A172 (cell line): ENCODE results near the gene LDLRAD4. TPM values are rescaled to one million over a fixed set of nuclear protein-coding genes. Genes with fewer than 3 reads are reported as not detected.
A peak's percentile ranks its signal among the peaks of the same experiment; 100 is the strongest.

Source experiments
- DNase-seq: peaks from one replicate; pipeline ENCODE4 v3.0.0-alpha.2; 2015; ENCODE audit warnings: low spot score
- total RNA-seq: library from RNA; depleted of rRNA; stranded (reverse); fragments of >200 nt; shearing (Covaris generic); gene quantifications from 2 replicates; pipeline ENCODE4 v1.2.3, GENCODE V29; 2014

Gene LDLRAD4
- total RNA-seq, 1 experiment from 2014 or later, result 5.7 TPM

DNA sequence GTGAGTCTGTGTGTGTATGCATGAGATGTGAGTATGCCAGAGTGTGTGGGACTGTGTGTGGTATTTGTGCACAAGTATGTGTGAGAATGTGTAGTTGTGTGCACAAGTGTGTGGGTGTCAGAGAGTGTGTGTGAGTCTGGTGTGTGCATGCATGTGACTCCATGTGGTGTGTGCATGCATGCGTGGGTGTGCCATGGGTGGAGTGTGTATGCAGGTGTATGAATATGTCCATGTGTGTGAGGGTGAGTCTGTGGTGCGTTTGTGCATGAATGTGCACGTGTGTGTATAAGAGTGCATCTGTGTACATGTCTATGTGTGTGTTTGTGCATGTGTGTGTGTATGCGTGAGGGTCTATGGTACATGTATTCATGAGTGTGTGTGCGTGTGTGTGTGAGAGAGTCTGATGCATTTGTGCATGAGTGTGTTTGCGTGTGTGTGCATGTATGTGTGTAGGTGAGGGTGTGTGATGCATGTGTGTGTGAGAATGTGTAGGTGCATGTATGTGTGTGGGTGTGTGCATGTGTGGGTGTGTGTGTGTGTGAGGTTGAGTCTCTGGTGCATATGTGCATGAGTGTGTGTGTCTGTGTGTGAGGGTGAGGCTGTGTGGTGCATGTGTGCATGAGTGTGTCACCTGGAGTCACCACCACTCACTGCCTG is 226.8 kb downstream of the LDLRAD4 start:
- DNase-seq, result no peak

DNA sequence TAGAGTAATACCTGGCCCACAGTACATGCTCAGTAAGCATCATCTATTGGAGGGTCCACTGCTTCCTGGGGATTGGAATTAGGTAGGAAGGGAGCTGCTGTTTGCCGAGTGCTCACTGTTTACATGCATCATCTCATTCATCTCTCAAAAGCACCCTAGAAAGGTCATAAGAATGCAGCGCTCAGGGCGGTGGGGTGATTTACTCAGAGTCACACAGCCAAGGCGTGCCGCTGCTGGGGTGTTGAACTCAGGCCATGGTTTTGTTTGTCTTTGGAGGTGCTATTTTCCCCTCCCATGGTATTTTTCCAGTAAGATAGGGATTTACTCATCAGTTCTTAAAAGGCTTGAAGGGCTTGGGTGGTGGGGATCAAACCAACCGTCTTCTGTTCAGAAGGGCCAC is 227.5 kb downstream of the LDLRAD4 start:
- no peak for DNase-seq

DNA sequence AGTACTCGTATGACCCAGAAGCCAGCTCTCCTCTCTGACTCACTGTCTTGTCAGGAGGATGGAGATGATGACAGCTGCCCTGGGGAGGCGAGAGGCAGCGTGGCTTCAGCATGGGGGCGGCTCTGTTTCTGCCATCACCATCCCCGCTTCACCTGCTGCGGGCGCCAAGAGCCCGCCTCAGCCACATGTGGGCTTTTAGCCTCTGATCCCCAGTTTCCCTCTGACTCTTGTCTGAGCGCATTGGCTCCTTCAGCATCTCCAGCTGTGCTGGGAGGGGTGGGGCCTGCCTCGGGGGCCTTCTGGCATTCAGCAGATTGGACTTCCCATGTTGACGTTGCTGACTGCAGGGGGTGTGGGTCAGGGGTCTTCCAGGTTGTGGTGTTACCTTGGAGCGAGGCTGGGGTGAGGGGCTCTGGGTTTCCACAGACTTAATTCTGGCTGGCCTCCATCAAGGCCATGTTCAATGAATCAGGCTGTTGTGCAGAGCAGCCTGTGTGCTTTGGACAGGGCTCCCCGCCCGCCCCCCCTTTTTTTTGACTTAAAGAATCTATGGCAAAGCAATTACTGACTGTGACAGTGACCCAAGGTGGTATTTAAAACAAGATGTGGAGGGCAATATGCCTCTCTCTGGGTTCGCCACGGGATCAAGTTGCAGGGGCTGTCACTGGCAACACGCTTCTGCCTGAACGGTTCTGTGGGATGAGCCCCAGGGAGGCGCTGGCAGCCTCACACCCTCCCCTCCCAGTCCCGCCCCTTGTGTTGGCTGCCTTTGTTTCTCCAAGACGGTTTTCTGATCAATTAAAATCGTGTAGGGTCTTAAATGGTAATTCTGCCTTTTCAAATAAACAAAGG is 228.3 kb downstream of the LDLRAD4 start:
- peak; percentile 36 for DNase-seq

DNA sequence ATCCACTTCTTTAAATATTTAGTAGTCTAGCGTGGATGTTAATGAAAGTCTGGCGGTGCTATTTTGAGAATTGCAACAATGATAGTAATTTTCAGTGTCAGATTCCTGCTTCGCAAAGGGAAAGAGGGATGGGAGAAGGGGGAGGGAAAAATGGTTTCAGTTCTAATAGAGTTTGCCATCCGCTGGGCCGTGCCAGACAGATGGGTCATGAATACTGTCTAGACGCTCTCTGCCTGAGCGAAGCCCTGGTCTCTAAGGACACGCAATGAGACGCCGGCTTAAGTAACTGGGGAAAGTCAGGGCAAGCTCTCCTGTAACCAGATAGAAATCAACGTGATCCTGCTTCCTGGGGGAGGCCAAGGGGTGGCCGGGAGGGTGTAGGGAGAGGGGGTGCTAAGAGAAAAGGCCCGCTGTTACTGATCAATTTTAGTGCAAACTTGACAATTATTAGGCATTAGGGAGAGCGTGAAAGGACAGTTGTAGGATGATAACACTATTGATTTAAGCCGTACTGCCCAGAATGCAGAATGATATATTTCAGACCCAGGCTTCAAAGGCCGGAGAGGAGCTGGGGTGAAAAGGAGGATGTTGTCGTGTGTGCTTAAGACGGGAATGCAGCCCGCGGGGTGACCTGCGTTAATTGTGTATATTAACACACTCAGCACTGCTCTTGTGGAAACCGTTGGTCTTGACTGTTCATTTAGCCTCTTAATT is 229.2 kb downstream of the LDLRAD4 start:
- DNase-seq, result peak; percentile 86

DNA sequence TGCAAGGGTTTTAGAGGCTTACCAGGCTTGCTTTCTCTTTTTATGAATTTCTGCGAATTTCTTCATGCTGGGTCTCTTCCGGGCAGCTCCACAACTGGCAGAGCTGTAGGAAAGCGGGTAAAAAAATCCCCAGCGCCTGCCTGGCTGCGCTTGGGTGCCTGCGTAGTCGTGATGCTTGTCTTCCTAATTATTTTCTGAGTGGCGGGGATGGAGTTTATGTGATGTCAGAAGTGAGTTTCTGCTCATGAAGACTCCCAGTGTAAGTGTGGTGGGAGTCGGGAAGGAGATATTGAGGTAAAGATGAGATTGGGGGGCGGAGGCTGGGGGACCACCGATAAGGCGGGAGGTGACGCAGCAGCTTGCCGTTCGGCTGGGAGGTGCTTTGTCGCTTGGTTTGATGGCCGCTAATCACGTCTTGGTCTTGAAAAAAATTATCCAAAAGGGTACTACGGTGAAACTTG is 229.8 kb downstream of the LDLRAD4 start:
- DNase-seq, result no peak

DNA sequence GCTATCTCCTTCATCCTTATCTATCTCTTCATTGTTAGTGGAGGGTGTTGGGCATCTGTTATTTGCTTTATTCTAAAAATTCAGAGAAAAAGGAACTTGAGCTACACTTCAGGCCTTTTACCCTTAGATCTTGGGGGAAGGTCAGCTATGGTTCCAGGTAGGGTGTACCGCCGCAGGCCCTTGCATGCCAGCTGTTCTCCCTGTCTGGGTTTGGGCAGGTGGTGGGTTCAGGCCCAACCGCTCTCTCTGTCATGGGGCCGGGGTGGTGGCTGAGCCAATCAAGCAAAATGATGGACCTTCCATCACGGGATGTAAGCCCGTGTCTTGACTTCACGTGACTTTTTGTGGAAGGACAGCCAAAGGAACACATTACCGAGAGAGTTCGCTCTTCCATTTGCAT is 231.1 kb downstream of the LDLRAD4 start:
- no peak for DNase-seq

DNA sequence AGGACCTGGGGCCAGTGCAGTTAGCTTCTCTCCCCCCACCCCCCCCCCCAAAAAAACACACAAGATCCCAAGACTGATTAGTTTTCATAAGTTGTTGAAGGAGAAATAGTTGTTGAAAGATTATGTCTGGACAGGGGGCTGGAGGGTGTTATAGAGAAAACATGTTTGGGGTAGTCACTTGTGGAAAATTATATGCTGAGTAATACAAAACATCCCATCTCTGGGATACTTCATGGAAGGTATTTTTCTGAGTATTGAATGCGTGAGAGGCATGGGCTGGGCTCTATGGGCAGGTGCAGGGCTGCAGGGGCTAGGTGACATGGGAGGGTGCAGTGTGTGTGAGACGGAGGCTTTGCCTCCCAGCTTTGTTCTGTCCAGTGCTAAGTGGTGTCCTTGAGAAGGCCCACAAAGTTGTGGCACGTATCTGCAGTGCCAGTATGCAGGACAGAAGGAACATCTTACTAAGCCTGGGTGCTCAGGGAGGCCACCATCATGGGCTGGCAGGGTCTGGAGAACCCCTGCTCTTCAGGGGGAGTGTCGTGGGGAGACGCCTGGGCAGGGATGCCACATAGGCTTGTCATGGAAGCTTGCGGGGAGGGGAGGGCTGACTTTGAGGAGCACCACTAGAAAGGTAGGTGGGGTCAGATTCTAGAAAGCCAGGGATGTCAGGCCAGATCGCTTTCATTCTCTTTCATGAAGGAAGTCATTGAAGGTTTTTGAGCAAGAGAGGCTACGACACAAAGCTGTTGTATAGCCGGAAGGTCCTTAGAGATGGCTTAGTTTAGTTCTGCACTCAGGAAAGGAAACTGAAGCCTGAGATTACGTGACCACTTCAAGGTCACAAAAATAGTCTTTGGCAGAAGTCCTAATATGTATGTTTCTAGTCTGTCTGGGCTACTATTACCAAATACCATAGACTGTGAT is 232.0 kb downstream of the LDLRAD4 start:
- no peak for DNase-seq

DNA sequence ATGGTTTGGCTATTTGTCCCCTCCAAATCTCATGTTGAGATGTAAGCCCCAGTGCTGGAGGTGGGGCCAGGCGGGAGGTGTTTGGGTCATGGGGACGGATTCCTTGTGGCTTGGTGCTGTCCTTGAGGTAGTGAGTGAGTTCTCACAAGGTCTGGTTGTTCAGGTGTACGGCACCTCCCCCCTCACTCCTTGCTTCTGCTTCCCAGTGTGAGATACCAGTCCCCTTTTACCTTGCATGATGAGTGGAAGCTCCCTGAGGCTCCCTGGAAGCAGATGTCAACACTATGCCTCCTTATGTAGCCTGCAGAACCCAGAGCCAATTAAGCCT is 232.6 kb downstream of the LDLRAD4 start:
- DNase-seq, result no peak

DNA sequence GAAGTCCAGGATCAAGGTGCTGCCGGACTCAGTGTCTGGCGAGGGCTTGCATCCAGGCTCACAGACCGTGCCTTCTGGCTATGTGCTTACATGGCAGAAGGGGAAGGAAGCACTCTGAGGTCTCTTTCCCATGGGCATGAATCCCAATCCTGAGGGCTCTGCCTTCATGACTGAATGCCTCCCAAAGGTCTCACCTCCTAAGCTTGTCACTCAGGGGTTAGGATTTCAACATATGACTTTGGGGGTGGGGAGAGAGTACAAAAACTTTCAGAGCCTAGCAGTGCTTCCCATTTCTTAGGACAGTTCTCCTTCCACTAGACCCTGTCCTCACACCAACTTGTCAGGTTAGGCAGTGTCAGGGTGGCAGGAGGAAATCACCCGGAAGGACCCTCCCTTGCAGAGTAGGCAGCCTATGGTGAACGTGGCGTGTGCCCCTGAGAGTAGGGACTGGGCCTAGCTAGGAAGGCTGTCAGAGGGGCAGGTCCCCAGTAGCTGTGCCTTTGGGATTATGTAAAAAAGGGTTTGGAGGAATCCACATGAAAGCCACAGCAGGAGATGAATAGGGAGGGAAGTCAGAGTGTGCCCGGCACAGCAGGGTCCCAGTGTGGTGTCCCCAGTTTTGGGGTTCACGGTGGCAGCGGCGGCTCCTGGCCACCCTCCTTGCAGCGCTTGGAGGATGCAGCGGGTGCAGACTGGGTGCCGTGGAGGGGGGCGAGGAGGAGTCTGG is 233.3 kb downstream of the LDLRAD4 start:
- no peak for DNase-seq

DNA sequence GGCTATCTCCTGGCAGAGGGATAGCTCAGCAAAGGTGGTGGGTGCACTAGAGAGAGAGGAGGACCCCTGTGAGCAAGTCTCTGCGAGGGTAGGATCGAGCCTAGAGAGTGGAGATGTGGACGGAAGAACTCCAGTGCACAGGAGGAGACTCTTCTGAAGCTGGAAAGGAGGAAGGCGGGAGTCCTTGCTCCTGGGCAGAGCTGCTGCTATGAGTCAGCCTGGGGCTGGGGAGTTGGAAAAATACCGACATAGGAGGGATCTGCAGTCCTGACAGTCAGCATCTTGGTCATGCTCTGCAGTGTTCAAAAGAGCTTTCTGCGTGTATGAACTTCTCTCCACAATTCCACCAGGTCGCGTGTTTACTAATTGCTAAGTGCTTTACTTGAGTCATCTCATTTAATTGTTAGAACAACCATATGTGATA is 233.8 kb downstream of the LDLRAD4 start:
- peak; percentile 94 for DNase-seq

DNA sequence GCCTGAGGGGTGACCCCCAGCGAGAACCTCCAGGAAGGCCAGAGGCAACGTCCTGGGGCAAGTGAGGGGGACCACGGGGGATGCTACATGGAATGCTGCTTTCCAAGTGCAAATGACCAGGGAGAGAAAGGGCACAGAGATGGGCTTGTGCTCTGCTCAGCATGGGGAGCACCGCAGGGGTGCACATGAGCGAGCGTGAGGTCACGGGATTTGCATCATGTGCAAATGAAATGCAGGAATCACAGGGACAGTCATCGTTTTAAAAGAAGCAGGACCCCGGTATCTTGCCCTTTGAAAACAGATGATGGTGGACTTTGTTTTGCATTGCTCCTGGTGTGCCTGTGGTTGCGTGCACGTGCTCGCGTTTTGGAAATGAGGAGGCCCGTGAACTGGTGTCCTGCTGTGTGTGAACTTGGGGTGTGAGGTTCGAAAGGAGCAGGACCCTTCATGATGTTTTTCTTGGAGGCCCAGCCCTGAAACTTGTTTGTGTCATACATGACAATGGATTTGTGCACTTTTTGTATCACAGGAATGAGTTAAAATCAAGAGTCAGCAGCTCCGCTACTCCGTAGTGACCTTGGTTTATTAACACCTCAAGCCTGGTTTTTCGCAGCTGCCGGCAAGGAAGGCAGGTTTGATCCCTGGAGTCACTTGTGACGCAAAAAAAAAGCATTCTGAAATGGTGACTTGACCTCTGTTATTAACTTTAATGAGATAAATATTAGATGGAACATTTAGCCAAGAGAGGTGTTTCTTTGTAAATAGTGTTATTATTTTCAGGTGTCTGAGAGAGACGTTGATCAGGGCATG is 234.5 kb downstream of the LDLRAD4 start:
- DNase-seq, result no peak

DNA sequence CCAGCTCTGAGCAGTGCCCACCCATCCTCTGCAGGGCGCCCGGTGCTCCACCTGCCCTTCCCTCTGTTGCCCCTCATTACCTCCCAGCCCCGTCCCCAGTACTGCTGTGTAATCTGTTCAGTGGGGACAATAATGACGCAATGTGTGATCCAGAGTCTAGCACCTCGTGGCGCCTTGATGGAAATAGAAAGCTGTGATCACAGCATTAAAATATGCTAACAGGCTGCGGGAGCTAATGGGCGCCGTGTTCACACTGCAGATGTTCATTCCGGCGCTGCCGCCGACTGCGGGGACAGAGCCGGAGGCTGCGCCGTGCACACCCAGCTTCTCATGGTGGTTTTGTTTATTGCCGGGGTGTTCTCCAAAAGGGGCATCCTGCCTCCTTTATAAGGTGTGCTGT is 235.2 kb downstream of the LDLRAD4 start:
- DNase-seq, result peak; percentile 69

DNA sequence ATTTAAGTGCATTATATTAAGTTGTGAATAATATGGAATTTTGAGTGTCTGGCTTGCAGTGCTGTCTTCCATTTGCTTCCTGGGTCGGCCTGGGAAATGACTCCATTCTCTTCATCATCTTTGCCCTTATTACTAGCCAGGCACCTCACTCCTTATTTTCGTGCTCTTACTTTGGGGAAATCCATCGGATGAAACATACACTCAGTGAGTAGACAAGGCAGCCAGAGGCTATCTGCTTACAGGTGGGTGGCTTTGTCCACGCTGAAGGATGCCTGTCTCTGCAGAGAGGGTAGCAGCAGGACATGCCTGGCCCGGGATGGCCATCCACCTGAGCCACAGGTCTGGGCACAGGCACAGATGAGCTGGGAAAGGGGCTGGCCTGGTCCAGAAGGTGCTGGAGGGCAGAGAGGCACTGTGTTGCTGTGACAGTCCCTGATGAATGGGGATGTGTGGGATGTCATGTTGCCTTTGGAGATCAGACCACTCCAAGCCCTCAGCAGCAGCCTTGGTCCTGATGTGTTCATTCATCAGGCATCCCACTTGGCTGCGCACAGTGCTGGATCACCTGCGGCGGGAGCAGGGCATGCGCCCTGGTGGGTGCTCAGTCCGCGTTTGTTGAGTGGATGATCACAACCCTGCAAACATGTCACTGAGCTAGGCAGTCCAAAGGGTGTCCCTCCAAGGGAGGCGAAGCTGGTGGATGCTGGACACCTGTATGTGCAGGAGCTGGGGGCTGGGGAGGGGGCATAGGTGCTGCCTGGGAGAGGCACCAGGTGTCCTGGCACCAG is 236.0 kb downstream of the LDLRAD4 start:
- no peak for DNase-seq

DNA sequence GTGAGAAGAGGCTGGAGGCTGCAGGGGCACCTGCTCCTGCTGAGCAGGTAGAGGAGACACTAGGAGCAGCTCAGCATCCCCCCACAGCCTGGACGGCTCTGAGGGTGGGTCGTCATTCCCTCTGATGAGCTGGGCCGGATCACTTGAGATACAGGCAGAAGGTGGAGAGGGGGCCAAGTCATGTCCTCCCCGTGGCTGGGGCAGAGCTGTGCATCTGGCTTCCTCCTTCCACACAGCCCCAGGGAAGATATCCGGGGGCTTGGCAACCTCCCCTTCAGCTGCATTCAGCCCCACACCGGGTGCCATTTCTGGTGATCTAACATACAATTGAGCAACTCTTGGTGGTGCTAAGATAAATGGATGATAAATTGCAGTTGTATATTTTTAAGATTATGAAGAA is 236.9 kb downstream of the LDLRAD4 start:
- DNase-seq, result no peak

DNA sequence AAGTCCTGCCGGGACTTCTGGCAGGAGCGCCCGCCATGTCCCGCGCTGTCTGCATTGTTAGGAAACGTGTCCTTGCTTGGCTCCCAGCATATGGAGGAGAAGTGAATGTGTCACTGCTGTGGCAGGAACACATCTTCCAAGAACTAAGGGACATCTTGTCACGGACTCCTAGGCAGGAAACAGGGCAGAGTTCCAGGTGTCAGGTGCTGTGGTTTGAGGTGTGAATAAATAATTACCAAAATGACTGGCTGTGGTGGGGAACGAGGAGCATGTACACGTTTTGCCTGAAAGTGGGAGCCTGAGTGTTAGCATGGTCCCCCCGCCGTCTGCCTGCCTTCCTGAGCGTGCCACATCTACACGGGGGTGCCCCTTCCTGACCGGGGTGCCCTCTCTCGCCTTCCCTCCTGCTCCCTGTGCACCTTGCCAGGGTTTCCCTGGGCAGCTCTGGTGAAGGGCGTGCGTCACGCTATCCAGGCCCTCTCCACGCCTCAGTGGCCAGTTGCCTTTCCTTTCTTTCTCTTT is 237.5 kb downstream of the LDLRAD4 start:
- DNase-seq, result no peak

DNA sequence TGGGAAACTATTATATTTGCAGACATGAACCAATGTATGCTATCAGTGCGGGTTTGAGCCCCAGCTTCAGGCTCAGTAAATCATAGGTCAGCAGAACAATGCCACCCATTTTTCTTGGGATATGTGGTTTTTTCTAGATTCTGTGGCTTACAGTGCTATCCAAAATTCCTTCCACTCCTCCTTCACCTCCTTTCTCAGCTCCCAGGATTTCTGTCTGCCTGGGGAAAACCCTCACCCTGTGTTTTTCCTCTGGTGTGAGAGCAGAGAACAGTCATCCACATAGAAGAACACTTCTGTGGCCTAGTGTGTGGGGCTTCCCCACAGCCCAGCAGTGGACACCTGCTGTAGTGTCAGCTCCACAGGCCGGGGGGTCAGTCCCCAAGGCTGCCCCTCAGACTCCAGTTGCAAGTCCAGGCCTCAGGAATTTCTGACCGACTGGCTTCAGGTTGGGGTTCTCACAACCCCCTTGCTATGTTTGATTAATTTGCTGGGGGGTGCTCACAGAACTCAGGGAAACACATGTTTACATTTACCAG is 238.2 kb downstream of the LDLRAD4 start:
- no peak for DNase-seq

DNA sequence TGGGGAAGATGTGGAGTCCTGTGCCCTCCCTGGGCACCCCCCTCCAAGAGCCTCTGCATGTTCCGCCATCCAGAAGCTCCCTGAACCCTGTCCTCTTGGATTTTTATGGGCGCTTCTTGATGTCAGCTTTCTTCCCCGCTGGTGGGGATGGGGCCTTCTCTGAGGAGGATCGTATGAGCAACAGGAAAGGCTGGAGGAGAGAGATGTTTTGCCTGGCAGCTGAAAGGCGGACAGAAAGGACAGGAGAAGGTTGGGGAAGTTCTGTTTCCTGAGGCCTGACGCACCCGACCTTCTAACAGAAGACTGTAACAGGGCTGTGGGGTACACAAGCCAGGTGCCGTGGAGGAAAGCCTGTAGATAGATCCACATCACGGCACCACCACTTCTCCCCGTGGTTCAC is 238.8 kb downstream of the LDLRAD4 start:
- DNase-seq, result no peak

DNA sequence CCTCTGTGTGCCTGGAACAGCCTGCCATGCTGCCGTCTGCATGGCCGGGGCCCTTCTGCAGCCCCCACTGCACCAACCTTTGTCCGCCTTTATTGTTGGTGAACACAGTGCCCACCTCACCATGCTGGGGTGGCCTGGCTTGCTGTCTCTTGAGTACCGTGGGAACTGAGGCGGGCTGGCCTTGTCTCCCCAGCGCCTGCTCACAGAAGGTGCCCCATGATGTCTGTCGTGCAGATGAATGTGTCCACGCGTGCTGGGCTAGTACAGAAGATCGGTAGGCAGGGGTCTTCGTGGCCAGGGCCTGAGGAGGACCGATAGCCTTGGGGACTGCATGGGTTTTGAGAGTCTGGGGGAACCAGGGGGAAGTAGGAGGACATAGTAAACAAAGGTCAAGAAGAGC is 242.4 kb downstream of the LDLRAD4 start:
- DNase-seq, result no peak

DNA sequence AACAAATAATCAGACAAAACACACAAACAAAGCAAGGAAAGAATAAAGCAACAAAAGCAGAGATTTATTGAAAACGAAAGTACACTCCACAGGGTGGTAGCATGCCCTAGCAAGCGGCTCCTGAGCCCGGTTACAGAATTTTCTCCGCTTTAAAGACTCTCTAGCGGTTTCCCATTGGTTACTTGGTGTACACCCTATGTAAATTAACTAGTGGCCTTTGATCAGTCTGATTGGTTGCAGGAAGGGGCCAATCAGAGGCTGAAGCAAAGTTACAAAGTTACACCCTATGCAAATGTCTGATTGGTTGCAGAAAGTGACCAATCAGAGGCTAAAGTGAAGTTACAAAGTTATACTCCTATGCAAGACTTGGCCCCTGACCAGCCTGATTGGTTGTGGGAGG is 242.9 kb downstream of the LDLRAD4 start:
- DNase-seq, result no peak
